AG09309 (cell line): ENCODE data around the gene SH2B2.

Source experiments
- DNase-seq: peaks from one replicate; pipeline ENCODE4 v3.0.0-alpha.2; 2010; ENCODE audit warnings: low read depth
- H3K4me3 ChIP-seq: 2 replicates; pipeline ENCODE4 v1.5.1; 2011; ENCODE audit warnings: mild to moderate bottlenecking, low read depth, low read length, moderate library complexity; ENCODE audit not compliant: control insufficient read depth
- CTCF ChIP-seq: IDR thresholded peaks from 2 replicates; pipeline ENCODE4 v1.5.1; 2011; ENCODE audit warnings: mild to moderate bottlenecking, low read depth, low read length, inconsistent platforms; ENCODE audit not compliant: insufficient read depth, control insufficient read depth; ENCODE audit errors: missing control alignments

The SH2B2 gene

GRCh38 chr7:102255916-102256315, 30.8 kb upstream of the SH2B2 start:
- no peak overlapping the region for H3K4me3 ChIP-seq
- DNase-seq = no peak
- TF ChIP-seq CTCF = no peak

- no peak for TF ChIP-seq CTCF
- no peak for DNase-seq
- no peak overlapping the region for H3K4me3 ChIP-seq
Measured at GRCh38 chr7:102258073-102258748, 28.5 kb upstream of the SH2B2 start.

GRCh38 chr7:102258749-102259107, 27.9 kb upstream of the SH2B2 start:
- TF ChIP-seq CTCF = no peak
- no peak overlapping the region for H3K4me3 ChIP-seq
- no peak for DNase-seq

- TF ChIP-seq CTCF = no peak
- no peak for DNase-seq
Measured at GRCh38 chr7:102260856-102261255, 25.8 kb upstream of the SH2B2 start.

GRCh38 chr7:102261451-102261850, 25.2 kb upstream of the SH2B2 start:
- DNase-seq = no peak
- no peak overlapping the region for H3K4me3 ChIP-seq
- TF ChIP-seq CTCF = no peak

More at GRCh38 chr7:102260856-102261255, 25.8 kb upstream of the SH2B2 start:
- H3K4me3 ChIP-seq = no peak overlapping the region

- TF ChIP-seq CTCF = no peak
- no peak for DNase-seq
- no peak overlapping the region for H3K4me3 ChIP-seq
Measured at GRCh38 chr7:102262546-102262945, 24.1 kb upstream of the SH2B2 start.
